ENCODE data around the gene JMJD4. TPM values are rescaled to one million over a fixed set of nuclear protein-coding genes. Genes with fewer than 3 reads are reported as not detected.
A peak's percentile ranks its signal among the peaks of the same experiment; 100 is the strongest.

The JMJD4 gene
- total RNA-seq, 1 experiment from 2014 or later, result 15.1 TPM

DNA sequence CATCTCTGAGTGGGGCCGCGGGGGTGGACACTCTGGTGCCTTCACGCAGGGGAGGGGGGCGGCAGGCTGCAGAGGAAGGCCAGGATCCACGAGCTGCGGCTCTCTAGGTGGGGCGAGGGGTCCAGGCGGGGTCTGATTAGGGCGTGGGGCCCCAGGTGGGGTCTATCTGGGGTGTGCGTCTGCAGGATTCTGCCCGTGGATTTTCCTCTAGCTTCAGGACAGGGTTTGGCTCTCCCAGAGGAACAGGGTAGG, 6.3 kb downstream of the JMJD4 start:
- no peaks in the 10 kb centered on the region for H3K36me3 ChIP-seq (ENCODE audit: low read depth)
- intact Hi-C loops (cut with micrococcal nuclease; ENCODE audit: unreplicated experiment), result loop anchor here (1.0 kb wide), 1 partner anchor 166 kb away; the partner anchor contains the start of gene ZNF678
- no peaks in the 10 kb centered on the region for H3K9me2 ChIP-seq (ENCODE audit: insufficient read depth)
- peaks cover 6% of the 10 kb centered on the region for H3K79me2 ChIP-seq (ENCODE audit: low read depth)
- no peak overlapping the region for H3K27ac ChIP-seq
- peak overlapping the region; percentile 62 for H3K4me3 ChIP-seq
- H3F3A ChIP-seq (ENCODE audit: insufficient read depth, low read depth), result peaks cover 18% of the 10 kb centered on the region; the same call in 1 of the 2 replicates
- POLR2A ChIA-PET (ENCODE audit: unreplicated experiment), result no interaction called here
- peak overlapping the region; percentile 95 for H3K4me2 ChIP-seq
- peaks cover 11% of the 10 kb centered on the region for H3K4me1 ChIP-seq (replicated peaks; ENCODE audit: insufficient read depth)
- H4K20me1 ChIP-seq (ENCODE audit: insufficient read depth), result peaks cover 4% of the 10 kb centered on the region; the same call in 1 of the 2 replicates
- CTCF ChIA-PET, result interaction anchor here (0.6 kb wide), 1 partner anchor 1695 kb away, joined by 3 read pairs; no protein-coding TSS in a partner anchor
- DNase-seq, result no peak
- no peaks in the 10 kb centered on the region for H3K27me3 ChIP-seq (ENCODE audit: insufficient read depth, low read depth)
- H3K9me3 ChIP-seq (ENCODE audit: insufficient read depth, low read depth), result peaks cover 17% of the 10 kb centered on the region; the same call in 1 of the 2 replicates
- no TSS peak for BruUV-seq (replicated peaks)
- no peak overlapping the region for H2AFZ ChIP-seq
- TF ChIP-seq, protein P1, sequence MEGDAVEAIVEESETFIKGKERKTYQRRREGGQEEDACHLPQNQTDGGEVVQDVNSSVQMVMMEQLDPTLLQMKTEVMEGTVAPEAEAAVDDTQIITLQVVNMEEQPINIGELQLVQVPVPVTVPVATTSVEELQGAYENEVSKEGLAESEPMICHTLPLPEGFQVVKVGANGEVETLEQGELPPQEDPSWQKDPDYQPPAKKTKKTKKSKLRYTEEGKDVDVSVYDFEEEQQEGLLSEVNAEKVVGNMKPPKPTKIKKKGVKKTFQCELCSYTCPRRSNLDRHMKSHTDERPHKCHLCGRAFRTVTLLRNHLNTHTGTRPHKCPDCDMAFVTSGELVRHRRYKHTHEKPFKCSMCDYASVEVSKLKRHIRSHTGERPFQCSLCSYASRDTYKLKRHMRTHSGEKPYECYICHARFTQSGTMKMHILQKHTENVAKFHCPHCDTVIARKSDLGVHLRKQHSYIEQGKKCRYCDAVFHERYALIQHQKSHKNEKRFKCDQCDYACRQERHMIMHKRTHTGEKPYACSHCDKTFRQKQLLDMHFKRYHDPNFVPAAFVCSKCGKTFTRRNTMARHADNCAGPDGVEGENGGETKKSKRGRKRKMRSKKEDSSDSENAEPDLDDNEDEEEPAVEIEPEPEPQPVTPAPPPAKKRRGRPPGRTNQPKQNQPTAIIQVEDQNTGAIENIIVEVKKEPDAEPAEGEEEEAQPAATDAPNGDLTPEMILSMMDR (conservative IDR thresholded peaks at IDR 0.05), result no peak
- no peak for TF ChIP-seq EZH2 (IDR thresholded peaks at IDR 0.05; ENCODE audit: low read depth)

DNA sequence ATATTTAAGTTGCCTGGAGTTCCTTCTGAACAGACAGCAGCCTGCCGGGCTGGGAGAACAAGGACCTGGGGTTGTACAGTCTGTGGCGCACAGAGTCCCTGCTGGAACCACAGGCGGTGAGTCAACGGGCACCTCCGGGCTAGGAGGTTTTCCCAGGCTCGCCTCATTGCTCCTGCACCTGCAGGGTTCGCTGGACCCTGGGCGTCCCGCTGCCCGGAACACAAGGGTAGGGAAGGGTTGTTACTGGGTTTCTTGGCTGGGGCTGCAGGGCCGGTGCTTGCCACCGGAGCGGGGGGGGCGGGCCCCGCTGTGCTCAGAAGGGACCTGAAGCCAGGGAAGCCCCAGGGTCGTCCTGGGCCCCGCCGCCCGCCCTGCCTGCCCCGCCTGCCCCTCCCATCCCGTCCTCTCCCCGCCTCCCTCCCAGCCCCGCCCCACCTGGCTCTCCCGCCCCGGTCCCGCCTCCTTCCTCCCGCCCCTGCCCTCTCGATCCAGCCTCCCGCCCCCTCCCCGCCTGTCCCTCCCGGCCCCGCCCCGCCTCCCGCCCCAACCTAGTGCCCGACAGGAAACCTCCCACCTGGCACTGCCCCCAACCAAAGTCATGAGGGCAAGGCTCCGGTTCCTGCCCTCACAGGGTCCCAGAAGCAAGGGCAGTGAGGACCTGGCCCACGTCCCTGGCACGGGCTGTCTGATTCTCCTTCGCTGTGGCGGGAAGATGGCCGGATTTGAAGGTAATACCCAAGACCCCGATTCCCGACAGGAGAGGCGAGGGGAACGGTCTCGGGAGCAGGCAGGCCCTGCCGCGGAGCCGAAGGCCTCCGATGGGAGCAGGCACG, 6.8 kb downstream of the JMJD4 start:
- intact Hi-C loops (cut with micrococcal nuclease; ENCODE audit: unreplicated experiment), result loop anchor here (1.0 kb wide), 1 partner anchor 165 kb away; the partner anchor contains the start of gene ZNF678
- no peaks in the 10 kb centered on the region for H3K9me2 ChIP-seq (ENCODE audit: insufficient read depth)
- peak overlapping the region; percentile 62 for H3K4me3 ChIP-seq
- H3F3A ChIP-seq (ENCODE audit: insufficient read depth, low read depth), result peaks cover 18% of the 10 kb centered on the region; the same call in 1 of the 2 replicates
- peak overlapping the region; percentile 95 for H3K4me2 ChIP-seq
- no peak for TF ChIP-seq EZH2 (IDR thresholded peaks at IDR 0.05; ENCODE audit: low read depth)
- TF ChIP-seq, protein P1 (conservative IDR thresholded peaks at IDR 0.05), result no peak
- no TSS peak for BruUV-seq (replicated peaks)
- 0 out of 2 replicates have a peak, but pooled peaks cover under 1% of the 10 kb centered on the region for H3K79me2 ChIP-seq (ENCODE audit: low read depth)
- H3K36me3 ChIP-seq (ENCODE audit: low read depth), result no peaks in the 10 kb centered on the region
- ChIA-PET POLR2A (ENCODE audit: unreplicated experiment) (no interaction called here), CTCF (no interaction called here)
- H2AFZ ChIP-seq, result no peak overlapping the region; the same call in 1 of the 2 replicates
- peaks cover 17% of the 10 kb centered on the region; the same call in 1 of the 2 replicates for H3K9me3 ChIP-seq (ENCODE audit: insufficient read depth, low read depth)
- peak; percentile 86 to 89 for DNase-seq
- no peaks in the 10 kb centered on the region for H4K20me1 ChIP-seq (ENCODE audit: insufficient read depth)
- 0 out of 2 replicates have a peak overlapping the region, but pooled peaks have one; percentile 10 for H3K27ac ChIP-seq
- H3K4me1 ChIP-seq (replicated peaks; ENCODE audit: insufficient read depth), result peaks cover 6% of the 10 kb centered on the region
- no peaks in the 10 kb centered on the region for H3K27me3 ChIP-seq (ENCODE audit: insufficient read depth, low read depth)

DNA sequence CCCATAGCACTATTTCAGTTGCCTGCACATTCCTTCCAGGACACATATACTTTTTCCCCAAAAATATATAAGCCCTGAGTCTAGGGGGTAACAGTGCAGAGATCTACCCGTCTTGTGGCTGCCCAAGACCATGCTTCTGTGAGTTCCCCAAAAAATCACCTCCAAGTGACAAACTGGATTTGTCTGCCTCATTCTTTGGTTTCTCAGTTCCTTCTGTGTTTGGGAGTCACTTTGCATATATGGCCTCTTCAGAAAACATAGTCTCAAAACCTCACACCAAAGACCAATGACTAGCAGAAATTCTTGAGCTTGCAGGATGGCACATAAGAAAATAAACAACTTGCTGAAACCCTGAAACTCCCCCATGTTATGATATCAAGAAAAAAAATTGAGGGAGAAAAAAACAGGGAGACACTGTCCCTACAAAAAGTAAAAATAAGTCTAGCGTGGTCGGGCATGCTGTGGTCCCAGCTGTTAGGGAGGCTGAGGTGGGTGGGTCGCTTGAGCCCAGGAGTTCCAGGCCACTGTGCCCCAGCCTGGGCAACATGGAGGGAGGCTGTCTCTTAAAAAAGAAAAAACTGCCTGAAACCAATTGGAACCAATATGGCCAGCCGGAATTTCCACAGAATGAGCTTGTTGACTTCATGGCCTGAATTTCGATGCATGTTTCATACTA, 8.0 kb downstream of the JMJD4 start:
- H3K27me3 ChIP-seq (ENCODE audit: insufficient read depth, low read depth), result 0 out of 2 replicates have a peak, but pooled peaks cover 3% of the 10 kb centered on the region
- H3K79me2 ChIP-seq (ENCODE audit: low read depth), result no peaks in the 10 kb centered on the region
- TSS peak; percentile 10 for BruUV-seq (replicated peaks)
- H3K4me1 ChIP-seq (replicated peaks; ENCODE audit: insufficient read depth), result peaks cover 6% of the 10 kb centered on the region
- CTCF ChIA-PET, result no interaction called here
- H2AFZ ChIP-seq, result no peak overlapping the region
- DNase-seq, result no peak
- peaks cover 20% of the 10 kb centered on the region for H3K9me3 ChIP-seq (ENCODE audit: insufficient read depth, low read depth)
- H3K27ac ChIP-seq, result no peak overlapping the region
- TF ChIP-seq, protein P1 (conservative IDR thresholded peaks at IDR 0.05), result no peak
- TF ChIP-seq EZH2 (IDR thresholded peaks at IDR 0.05; ENCODE audit: low read depth), result no peak
- peak overlapping the region; percentile 57; the same call in 1 of the 2 replicates for H3K4me3 ChIP-seq
- intact Hi-C loops (cut with micrococcal nuclease; ENCODE audit: unreplicated experiment), result no loop called here
- POLR2A ChIA-PET (ENCODE audit: unreplicated experiment), result interaction anchor here (0.5 kb wide), 1 partner anchor 37 kb away, joined by 3 read pairs; no protein-coding TSS in a partner anchor
- H3K9me2 ChIP-seq (ENCODE audit: insufficient read depth), result no peaks in the 10 kb centered on the region
- H3F3A ChIP-seq (ENCODE audit: insufficient read depth, low read depth), result peaks cover 18% of the 10 kb centered on the region; the same call in 1 of the 2 replicates
- H3K4me2 ChIP-seq, result peak overlapping the region; percentile 66
- no peaks in the 10 kb centered on the region for H3K36me3 ChIP-seq (ENCODE audit: low read depth)
- H4K20me1 ChIP-seq (ENCODE audit: insufficient read depth), result no peaks in the 10 kb centered on the region

All from PC-9 (cell line).